22Rv1 (cell line): ENCODE data around the gene LRPPRC.
A peak's percentile ranks its signal among the peaks of the same experiment; 100 is the strongest.

ENCODE experiments used
- H3K27ac ChIP-seq: fragments of 450-650 bp; 2 replicates; pipeline ENCODE4 v1.5.1; 2017
- ZFX ChIP-seq: fragments of 450-650 bp; IDR thresholded peaks from 2 replicates; pipeline ENCODE4 v1.6.1; 2017; ENCODE audit warnings: antibody characterized with exemption, borderline replicate concordance
- TF ChIP-seq, protein P1 (sequence below): fragments of 450-650 bp; IDR thresholded peaks from 2 replicates; pipeline ENCODE4 v1.5.1; 2017; ENCODE audit warnings: mild to moderate bottlenecking

The LRPPRC gene

DNA sequence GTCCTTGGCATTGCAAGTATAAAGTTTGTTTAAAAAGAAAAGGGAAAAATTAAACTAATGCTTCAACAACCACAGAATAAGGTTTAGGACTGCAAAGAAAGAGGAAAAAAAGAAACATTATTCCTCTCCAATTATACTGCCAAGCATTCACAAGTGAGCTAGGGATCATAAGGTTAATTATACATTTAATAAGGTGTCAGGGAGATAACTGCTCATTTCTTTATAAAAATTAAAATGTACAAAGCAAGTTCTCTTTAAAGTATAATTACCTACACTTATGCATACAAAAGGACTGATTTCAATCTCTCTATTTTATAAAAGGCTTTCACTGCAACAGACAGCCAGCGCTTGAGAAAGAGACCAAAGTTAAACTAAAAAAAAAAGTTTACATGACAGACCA is 98.9 kb downstream of the LRPPRC start:
- no peak overlapping the region for H3K27ac ChIP-seq
- no peak for TF ChIP-seq ZFX
- TF ChIP-seq, protein P1, sequence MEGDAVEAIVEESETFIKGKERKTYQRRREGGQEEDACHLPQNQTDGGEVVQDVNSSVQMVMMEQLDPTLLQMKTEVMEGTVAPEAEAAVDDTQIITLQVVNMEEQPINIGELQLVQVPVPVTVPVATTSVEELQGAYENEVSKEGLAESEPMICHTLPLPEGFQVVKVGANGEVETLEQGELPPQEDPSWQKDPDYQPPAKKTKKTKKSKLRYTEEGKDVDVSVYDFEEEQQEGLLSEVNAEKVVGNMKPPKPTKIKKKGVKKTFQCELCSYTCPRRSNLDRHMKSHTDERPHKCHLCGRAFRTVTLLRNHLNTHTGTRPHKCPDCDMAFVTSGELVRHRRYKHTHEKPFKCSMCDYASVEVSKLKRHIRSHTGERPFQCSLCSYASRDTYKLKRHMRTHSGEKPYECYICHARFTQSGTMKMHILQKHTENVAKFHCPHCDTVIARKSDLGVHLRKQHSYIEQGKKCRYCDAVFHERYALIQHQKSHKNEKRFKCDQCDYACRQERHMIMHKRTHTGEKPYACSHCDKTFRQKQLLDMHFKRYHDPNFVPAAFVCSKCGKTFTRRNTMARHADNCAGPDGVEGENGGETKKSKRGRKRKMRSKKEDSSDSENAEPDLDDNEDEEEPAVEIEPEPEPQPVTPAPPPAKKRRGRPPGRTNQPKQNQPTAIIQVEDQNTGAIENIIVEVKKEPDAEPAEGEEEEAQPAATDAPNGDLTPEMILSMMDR: no peak

GRCh38 chr2:43894743-43895142 is 101.0 kb downstream of the LRPPRC start:
- no peak for TF ChIP-seq ZFX
- TF ChIP-seq, protein P1: no peak
- H3K27ac ChIP-seq: no peak overlapping the region

GRCh38 chr2:43890855-43891254 is 104.9 kb downstream of the LRPPRC start:
- no peak overlapping the region for H3K27ac ChIP-seq
- TF ChIP-seq ZFX: no peak
- TF ChIP-seq, protein P1: no peak

DNA sequence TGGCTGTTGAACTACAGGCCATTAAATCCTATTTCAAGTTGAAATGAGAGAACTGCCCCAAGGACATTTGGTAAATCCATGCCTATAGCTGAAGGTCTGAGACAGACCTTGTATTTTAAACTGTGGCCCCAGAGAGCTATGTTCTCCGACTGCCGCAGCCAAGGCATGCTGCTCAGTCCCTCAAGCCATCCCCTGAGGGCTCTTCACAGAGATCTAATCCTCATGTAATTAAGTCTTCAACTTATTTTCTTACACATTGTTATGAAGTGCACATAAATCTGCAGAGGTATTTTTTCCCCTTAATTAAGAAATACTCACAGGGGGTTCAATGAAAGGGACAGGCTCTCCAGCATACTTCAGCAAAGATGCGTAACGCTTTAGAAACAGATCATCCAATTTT is 106.4 kb downstream of the LRPPRC start:
- H3K27ac ChIP-seq: no peak overlapping the region
- no peak for TF ChIP-seq ZFX
- TF ChIP-seq, protein P1: no peak

- TF ChIP-seq ZFX: no peak
- TF ChIP-seq, protein P1: no peak
- no peak overlapping the region for H3K27ac ChIP-seq
These were observed 108.6 kb downstream of the LRPPRC start for GRCh38 chr2:43887176-43887575.

DNA sequence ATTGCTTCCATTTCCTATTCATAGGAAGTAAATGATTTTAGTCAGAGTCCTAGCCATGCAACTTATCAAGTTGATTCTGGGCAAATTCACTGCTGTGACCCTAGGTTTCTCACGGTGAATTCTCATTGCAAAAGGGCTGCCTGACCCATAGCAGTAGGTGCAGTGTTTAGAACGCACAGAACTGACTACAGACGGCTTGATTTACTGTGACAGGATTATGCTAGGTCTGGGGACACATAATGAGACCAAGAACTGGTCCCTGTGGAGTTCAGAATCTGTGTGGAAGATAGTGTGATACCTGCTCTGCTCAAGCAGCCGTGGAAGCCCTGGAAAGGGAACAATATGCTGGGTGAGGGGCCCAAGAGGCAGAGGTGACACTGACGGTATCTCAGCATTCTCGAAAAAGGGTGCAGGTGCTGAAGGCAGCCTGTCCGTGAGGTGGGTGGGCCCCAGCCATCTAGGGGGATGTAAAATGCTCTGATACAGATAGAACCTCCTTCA is 110.6 kb downstream of the LRPPRC start:
- no peak for TF ChIP-seq ZFX
- TF ChIP-seq, protein P1: no peak
- H3K27ac ChIP-seq: 0 out of 2 replicates have a peak overlapping the region, but pooled peaks have one; percentile 3

- no peak overlapping the region for H3K27ac ChIP-seq
- no peak for TF ChIP-seq ZFX
- TF ChIP-seq, protein P1: no peak
These were observed 111.1 kb downstream of the LRPPRC start for GRCh38 chr2:43884689-43885088.
